Measurements from ENCODE around the gene ZFP91. TPM values are rescaled to one million over a fixed set of nuclear protein-coding genes. Genes with fewer than 3 reads are reported as not detected.

Gene ZFP91
- total RNA-seq, 1 experiment from 2014 or later, result 58.6 TPM

DNA sequence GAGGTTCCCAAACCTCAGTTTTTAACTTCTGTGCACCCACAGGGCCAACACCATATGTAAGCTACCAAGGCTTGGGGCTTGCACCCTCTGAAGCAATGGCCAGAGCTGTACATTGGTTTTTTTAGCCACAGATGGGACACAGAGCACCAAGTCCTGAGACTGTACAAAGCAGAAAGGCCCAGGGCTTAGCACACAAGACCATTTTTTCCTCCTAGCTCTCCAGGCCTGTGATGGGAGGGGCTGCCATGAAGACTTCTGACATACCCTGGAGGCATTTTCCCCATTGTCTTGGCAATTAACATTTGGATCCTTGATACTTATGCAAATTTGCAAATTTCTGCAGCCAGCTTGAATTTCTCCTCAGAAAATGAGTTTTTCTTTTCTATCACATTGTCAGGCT is 67.0 kb downstream of the ZFP91 start:
- intact Hi-C loops (cut with micrococcal nuclease), result no loop called here
- no TSS peak for BruUV-seq (replicated peaks)
- POLR2A ChIA-PET, result no interaction called here
- RAD21 ChIA-PET (ENCODE audit: low non-redundant PET in 1 of 2, low total read pairs in 2 of 2, uncharacterized antibody in 2 of 2, unreplicated experiment in 2 of 2), result no interaction called here
- no peak for TF ChIP-seq ATF3 (IDR thresholded peaks at IDR 0.05)
- TF ChIP-seq, protein P1, sequence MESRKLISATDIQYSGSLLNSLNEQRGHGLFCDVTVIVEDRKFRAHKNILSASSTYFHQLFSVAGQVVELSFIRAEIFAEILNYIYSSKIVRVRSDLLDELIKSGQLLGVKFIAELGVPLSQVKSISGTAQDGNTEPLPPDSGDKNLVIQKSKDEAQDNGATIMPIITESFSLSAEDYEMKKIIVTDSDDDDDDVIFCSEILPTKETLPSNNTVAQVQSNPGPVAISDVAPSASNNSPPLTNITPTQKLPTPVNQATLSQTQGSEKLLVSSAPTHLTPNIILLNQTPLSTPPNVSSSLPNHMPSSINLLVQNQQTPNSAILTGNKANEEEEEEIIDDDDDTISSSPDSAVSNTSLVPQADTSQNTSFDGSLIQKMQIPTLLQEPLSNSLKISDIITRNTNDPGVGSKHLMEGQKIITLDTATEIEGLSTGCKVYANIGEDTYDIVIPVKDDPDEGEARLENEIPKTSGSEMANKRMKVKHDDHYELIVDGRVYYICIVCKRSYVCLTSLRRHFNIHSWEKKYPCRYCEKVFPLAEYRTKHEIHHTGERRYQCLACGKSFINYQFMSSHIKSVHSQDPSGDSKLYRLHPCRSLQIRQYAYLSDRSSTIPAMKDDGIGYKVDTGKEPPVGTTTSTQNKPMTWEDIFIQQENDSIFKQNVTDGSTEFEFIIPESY (IDR thresholded peaks at IDR 0.05; ENCODE audit: extremely low read depth, insufficient replicate concordance, low read length), result no peak
- TF ChIP-seq ELF1 (IDR thresholded peaks at IDR 0.05; ENCODE audit: borderline replicate concordance, low read depth), result no peak
- TF ChIP-seq SIN3A (IDR thresholded peaks at IDR 0.05; ENCODE audit: low read depth), result no peak
- TF ChIP-seq CEBPB (IDR thresholded peaks at IDR 0.05; ENCODE audit: low read depth), result no peak
- TF ChIP-seq POLR2AphosphoS5 (IDR thresholded peaks at IDR 0.05; ENCODE audit: low read depth, low read length), result no peak
- no peak for TF ChIP-seq EGR1 (IDR thresholded peaks at IDR 0.05; ENCODE audit: low read depth)
- TF ChIP-seq, protein P2, sequence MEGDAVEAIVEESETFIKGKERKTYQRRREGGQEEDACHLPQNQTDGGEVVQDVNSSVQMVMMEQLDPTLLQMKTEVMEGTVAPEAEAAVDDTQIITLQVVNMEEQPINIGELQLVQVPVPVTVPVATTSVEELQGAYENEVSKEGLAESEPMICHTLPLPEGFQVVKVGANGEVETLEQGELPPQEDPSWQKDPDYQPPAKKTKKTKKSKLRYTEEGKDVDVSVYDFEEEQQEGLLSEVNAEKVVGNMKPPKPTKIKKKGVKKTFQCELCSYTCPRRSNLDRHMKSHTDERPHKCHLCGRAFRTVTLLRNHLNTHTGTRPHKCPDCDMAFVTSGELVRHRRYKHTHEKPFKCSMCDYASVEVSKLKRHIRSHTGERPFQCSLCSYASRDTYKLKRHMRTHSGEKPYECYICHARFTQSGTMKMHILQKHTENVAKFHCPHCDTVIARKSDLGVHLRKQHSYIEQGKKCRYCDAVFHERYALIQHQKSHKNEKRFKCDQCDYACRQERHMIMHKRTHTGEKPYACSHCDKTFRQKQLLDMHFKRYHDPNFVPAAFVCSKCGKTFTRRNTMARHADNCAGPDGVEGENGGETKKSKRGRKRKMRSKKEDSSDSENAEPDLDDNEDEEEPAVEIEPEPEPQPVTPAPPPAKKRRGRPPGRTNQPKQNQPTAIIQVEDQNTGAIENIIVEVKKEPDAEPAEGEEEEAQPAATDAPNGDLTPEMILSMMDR (IDR thresholded peaks at IDR 0.05 in 2 of 3, conservative IDR thresholded peaks at IDR 0.05 in 1 of 3; ENCODE audit: borderline replicate concordance in 1 of 3, insufficient read depth in 1 of 3, low read depth in 2 of 3, low read length in 2 of 3), result no peak
- TF ChIP-seq FOSL1 (IDR thresholded peaks at IDR 0.05; ENCODE audit: low read depth), result no peak
- no peak for TF ChIP-seq ZNF274 (IDR thresholded peaks at IDR 0.05; ENCODE audit: low read depth, low read length)
- no peak for TF ChIP-seq JUND (IDR thresholded peaks at IDR 0.05)
- TF ChIP-seq RAD21 (IDR thresholded peaks at IDR 0.05; ENCODE audit: low read depth), result no peak
- no peak for TF ChIP-seq SRF (IDR thresholded peaks at IDR 0.05; ENCODE audit: low read depth)
- no peak for TF ChIP-seq CBX3 (IDR thresholded peaks at IDR 0.05; ENCODE audit: low read depth)
- Histone ChIP-seq H3K79me2 (ENCODE audit: insufficient read depth, low read length) (no peaks in the 10 kb centered on the region), H3K27me3 (ENCODE audit: insufficient read depth, low read length) (no peaks in the 10 kb centered on the region), H3K4me1 (ENCODE audit: control insufficient read depth in 1 of 2, insufficient read depth in 2 of 2, low read length in 2 of 2) (no peaks in the 10 kb centered on the region), H3K4me3 (replicated peaks in 1 of 2; ENCODE audit: low read depth in 1 of 2, low read length in 2 of 2) (no peak overlapping the region), H3K4me2 (ENCODE audit: low read length) (no peak overlapping the region), H3K36me3 (ENCODE audit: control insufficient read depth in 1 of 2, insufficient read depth in 2 of 2, low read length in 2 of 2) (no peaks in the 10 kb centered on the region), H3K9me2 (ENCODE audit: insufficient read depth) (no peaks in the 10 kb centered on the region), H4K20me1 (ENCODE audit: insufficient read depth) (no peaks in the 10 kb centered on the region), H3K9me3 (ENCODE audit: control insufficient read depth in 1 of 2, insufficient read depth in 1 of 2, low read depth in 1 of 2, low read length in 2 of 2) (no peaks in the 10 kb centered on the region), H3K27ac (ENCODE audit: low read depth, low read length) (no peak overlapping the region), H2AFZ (ENCODE audit: low read depth, low read length, poor library complexity, severe bottlenecking) (no peak overlapping the region), H3K9ac (ENCODE audit: low read length) (no peak overlapping the region)
- ATAC-seq, result no peak
- no peak for DNase-seq (ENCODE audit: low read depth, low spot score)
- CTCF ChIA-PET, result interaction anchor here (1.4 kb wide), 1 partner anchor 526 kb away, joined by 3 read pairs; the partner anchor contains the start of gene DTX4
